ENCODE measurements around the gene MRPS27. TPM values are rescaled to one million over a fixed set of nuclear protein-coding genes. Genes with fewer than 3 reads are reported as not detected.
A peak's percentile ranks its signal among the peaks of the same experiment; 100 is the strongest.

The MRPS27 gene
- total and polyA plus RNA-seq, 10 donors, result 23.5 to 55.5 (median 42.6) TPM

GRCh38 chr5:72281764-72282499, 38.1 kb downstream of the MRPS27 start:
- 71 to 82% (median 80%) methylated on average over 3 of the region's 3 CpGs for WGBS, 5 donors
- intact Hi-C loops (cut with DNase I; ENCODE audit: low total_unique reads), result no loop called here
- no peak for DNase-seq
- H3K4me3 ChIP-seq, result no peak overlapping the region
- peak overlapping the region in 6 of 8 donors; percentile 3 to 51 (median 28) for H3K27ac ChIP-seq
- peaks cover 0 to under 1% (median 0%) of the 10 kb centered on the region in 8 donors for H3K9me3 ChIP-seq
- TF ChIP-seq CTCF (IDR thresholded peaks at IDR 0.05 in 8 of 11, conservative IDR thresholded peaks at IDR 0.05 in 3 of 11) (no peak), POLR2AphosphoS5 (IDR thresholded peaks at IDR 0.05) (no peak), POLR2A (IDR thresholded peaks at IDR 0.05) (no peak)
- peaks cover 0 to 35% (median 2%) of the 10 kb centered on the region in 6 donors for H3K36me3 ChIP-seq
- peaks cover 0 to 32% (median 10%) of the 10 kb centered on the region in 6 donors for H3K4me1 ChIP-seq
- H3K27me3 ChIP-seq (replicated peaks in 1 of 7), result no peaks in the 10 kb centered on the region

- Histone ChIP-seq H3K9me3 (peaks cover 0 to 6% (median 0%) of the 10 kb centered on the region in 8 donors), H3K27ac (peak overlapping the region in 4 of 8 donors; percentile 3 to 51 (median 39)), H3K36me3 (peaks cover 0 to 37% (median 4%) of the 10 kb centered on the region in 6 donors), H3K4me1 (peaks cover 0 to 32% (median 10%) of the 10 kb centered on the region in 6 donors), H3K27me3 (replicated peaks in 1 of 7) (no peaks in the 10 kb centered on the region), H3K4me3 (no peak overlapping the region)
- 86 to 98% (median 90%) methylated on average over 1 of the region's 1 CpG for WGBS, 5 donors
- intact Hi-C loops (cut with DNase I; ENCODE audit: low total_unique reads), result no loop called here
- no peak for DNase-seq
- TF ChIP-seq POLR2AphosphoS5 (IDR thresholded peaks at IDR 0.05) (no peak), CTCF (IDR thresholded peaks at IDR 0.05 in 8 of 11, conservative IDR thresholded peaks at IDR 0.05 in 3 of 11) (no peak), POLR2A (IDR thresholded peaks at IDR 0.05) (no peak)
These were observed 38.6 kb downstream of the MRPS27 start for GRCh38 chr5:72281430-72281763.

GRCh38 chr5:72280581-72281069, 39.4 kb downstream of the MRPS27 start:
- Histone ChIP-seq H3K27me3 (replicated peaks in 1 of 7) (no peaks in the 10 kb centered on the region), H3K9me3 (peaks cover 0 to 10% (median 0%) of the 10 kb centered on the region in 8 donors), H3K36me3 (peaks cover 0 to 40% (median 4%) of the 10 kb centered on the region in 6 donors), H3K27ac (peak overlapping the region in 3 of 8 donors; percentile 27 to 51 (median 51)), H3K4me3 (no peak overlapping the region), H3K4me1 (peaks cover 0 to 32% (median 10%) of the 10 kb centered on the region in 6 donors)
- intact Hi-C loops (cut with DNase I; ENCODE audit: low total_unique reads), result no loop called here
- peak in 3 of 11 experiments; percentile 14 to 41 (median 24) for TF ChIP-seq CTCF (IDR thresholded peaks at IDR 0.05 in 8 of 11, conservative IDR thresholded peaks at IDR 0.05 in 3 of 11)
- no peak for TF ChIP-seq POLR2AphosphoS5 (IDR thresholded peaks at IDR 0.05)
- WGBS, 5 donors, result 42 to 59% (median 50%) methylated on average over 2 of the region's 2 CpGs
- no peak for DNase-seq

GRCh38 chr5:72276219-72276752, 43.8 kb downstream of the MRPS27 start:
- H3K4me1 ChIP-seq, result peaks cover 0 to 9% (median 4%) of the 10 kb centered on the region in 6 donors
- DNase-seq, result no peak
- H3K27ac ChIP-seq, result no peak overlapping the region
- peaks cover 0 to 10% (median 0%) of the 10 kb centered on the region in 8 donors for H3K9me3 ChIP-seq
- no peak overlapping the region for H3K4me3 ChIP-seq
- intact Hi-C loops (cut with DNase I; ENCODE audit: low total_unique reads), result no loop called here
- TF ChIP-seq CTCF (IDR thresholded peaks at IDR 0.05 in 8 of 11, conservative IDR thresholded peaks at IDR 0.05 in 3 of 11) (no peak), POLR2AphosphoS5 (IDR thresholded peaks at IDR 0.05) (no peak), POLR2A (IDR thresholded peaks at IDR 0.05) (no peak)
- peaks cover 0 to 26% (median 4%) of the 10 kb centered on the region in 6 donors for H3K36me3 ChIP-seq
- no peaks in the 10 kb centered on the region for H3K27me3 ChIP-seq (replicated peaks in 1 of 7)
- whole genome bisulfite sequencing, 5 donors, result 95 to 98% (median 96%) methylated on average over 3 of the region's 3 CpGs

All from spleen (tissue), 11 donors.